Measurements from ENCODE around the gene HIP1. TPM values are rescaled to one million over a fixed set of nuclear protein-coding genes. Genes with fewer than 3 reads are reported as not detected.

The HIP1 gene
- total and polyA plus RNA-seq, 2 of the 13 experiments (the other 11 are each of a cell fraction or from before 2014, with no cell fraction given) = 4.5 to 6.2 TPM

- Histone ChIP-seq H3K79me2 (ENCODE audit: insufficient read depth, low read length) (no peaks in the 10 kb centered on the region), H3K4me2 (ENCODE audit: low read depth, low read length) (no peak overlapping the region), H3K4me3 (replicated peaks in 1 of 3; ENCODE audit: insufficient read depth in 1 of 3, low read depth in 2 of 3, low read length in 3 of 3) (no peak overlapping the region), H4K20me1 (ENCODE audit: insufficient read depth, low read length) (no peaks in the 10 kb centered on the region), H2AFZ (ENCODE audit: low read length) (no peak overlapping the region), H3K9ac (ENCODE audit: insufficient read depth, low read depth, low read length) (no peak overlapping the region), H3K27ac (ENCODE audit: extremely low read length, insufficient read depth, low read length) (no peak overlapping the region), H3K27me3 (ENCODE audit: control insufficient read depth in 1 of 2, insufficient read depth in 2 of 2, low read length in 2 of 2) (no peaks in the 10 kb centered on the region), H3K4me1 (ENCODE audit: insufficient read depth, low read length) (no peaks in the 10 kb centered on the region), H3K9me3 (ENCODE audit: low read length) (no peaks in the 10 kb centered on the region), H3K36me3 (replicated peaks in 1 of 2; ENCODE audit: control insufficient read depth in 1 of 2, insufficient read depth in 2 of 2, low read length in 2 of 2) (no peaks in the 10 kb centered on the region)
- DNase-seq (ENCODE audit: low spot score) = no peak
- no peak for ATAC-seq
- FAIRE-seq = no peak
- intact Hi-C loops (cut with micrococcal nuclease; ENCODE audit: unreplicated experiment) (no loop called here), in situ Hi-C loops (cut with HindIII; ENCODE audit: extremely low pct_ligation_motif_present, low pct_unique_long_range_greater_than_20kb) (no loop called here)
- WGBS (ENCODE audit: low lambda C conversion rate) = 79% methylated on average over 5 of the region's 5 CpGs
- BruUV-seq (replicated peaks) = no TSS peak
- ChIA-PET POLR2A (no interaction called here), CTCF (ENCODE audit: low intra/inter-chr PET ratio, low total read pairs) (no interaction called here)
- TF ChIP-seq ZNF773 (CRISPR knock-in tag; IDR thresholded peaks at IDR 0.05; ENCODE audit: borderline replicate concordance) = no peak
- no peak for TF ChIP-seq ZBTB7B (CRISPR knock-in tag; IDR thresholded peaks at IDR 0.05)
- no peak for TF ChIP-seq ZNF136 (CRISPR knock-in tag; IDR thresholded peaks at IDR 0.05; ENCODE audit: low read depth)
- TF ChIP-seq DMAP1 (CRISPR knock-in tag; IDR thresholded peaks at IDR 0.05) = no peak
- TF ChIP-seq GABPB1 (CRISPR knock-in tag; IDR thresholded peaks at IDR 0.05) = no peak
- no peak for TF ChIP-seq ZNF660 (CRISPR knock-in tag; IDR thresholded peaks at IDR 0.05; ENCODE audit: borderline replicate concordance, low read depth)
- no peak for TF ChIP-seq PRDM15 (CRISPR knock-in tag; IDR thresholded peaks at IDR 0.05)
- no peak for TF ChIP-seq CCDC6 (CRISPR knock-in tag; IDR thresholded peaks at IDR 0.05)
- no peak for TF ChIP-seq SNAPC2 (CRISPR knock-in tag; IDR thresholded peaks at IDR 0.05)
- TF ChIP-seq SP140L (CRISPR knock-in tag; IDR thresholded peaks at IDR 0.05; ENCODE audit: borderline replicate concordance) = no peak
- TF ChIP-seq FOSL2 (CRISPR knock-in tag; IDR thresholded peaks at IDR 0.05) = no peak
- no peak for TF ChIP-seq TIGD3 (CRISPR knock-in tag; IDR thresholded peaks at IDR 0.05; ENCODE audit: borderline replicate concordance)
- TF ChIP-seq ZNF792 (CRISPR knock-in tag; IDR thresholded peaks at IDR 0.05) = no peak
- no peak for TF ChIP-seq ZNF337 (CRISPR knock-in tag; IDR thresholded peaks at IDR 0.05; ENCODE audit: borderline replicate concordance, low read depth)
- TF ChIP-seq EED (CRISPR knock-in tag; IDR thresholded peaks at IDR 0.05) = no peak
- TF ChIP-seq PBX3 (CRISPR knock-in tag; IDR thresholded peaks at IDR 0.05; ENCODE audit: borderline replicate concordance) = no peak
- TF ChIP-seq ZNF44 (CRISPR knock-in tag; IDR thresholded peaks at IDR 0.05) = no peak
- TF ChIP-seq PHB2 (IDR thresholded peaks at IDR 0.05; ENCODE audit: partially characterized antibody) = no peak
- no peak for TF ChIP-seq ZNF800 (CRISPR knock-in tag; IDR thresholded peaks at IDR 0.05)
- no peak for TF ChIP-seq ZKSCAN1 (IDR thresholded peaks at IDR 0.05; ENCODE audit: low read length)
Measured at GRCh38 chr7:75584354-75584753, 154.4 kb downstream of the HIP1 start.

All from HepG2 (cell line).